Measurements from ENCODE around the gene CHORDC1. TPM values are rescaled to one million over a fixed set of nuclear protein-coding genes. Genes with fewer than 3 reads are reported as not detected.
"Not testable (repeated sequence)": the region's sequence is repeated elsewhere in the genome, so short reads cannot be mapped to it uniquely, and the experiment has no call there.

Gene CHORDC1
- total and polyA plus RNA-seq, 7 experiments from 2014 or later, result 16.6 to 77.3 (median 64.4) TPM

- H3K4me3 ChIP-seq (ENCODE audit: low read length), result no peak overlapping the region
- Mint-ChIP-seq H3K4me3 (no peak overlapping the region), H3K9me3 (peaks cover 0 to 6% (median 0%) of the 10 kb centered on the region in 11 donors), H3K27me3 (peaks cover 0 to 22% (median 9%) of the 10 kb centered on the region in 5 donors), H3K4me1 (no peaks in the 10 kb centered on the region), H3K27ac (no peak overlapping the region), H3K36me3 (no peaks in the 10 kb centered on the region)
- CTCF ChIA-PET, result no interaction called here
- H3K27ac ChIP-seq (ENCODE audit: low read depth, low read length), result no peak overlapping the region
- peaks cover 0 to 4% of the 10 kb centered on the region in 2 donors for H3K27me3 ChIP-seq (ENCODE audit: control insufficient read depth in 2 of 2, insufficient read depth in 2 of 2, low read length in 2 of 2)
- DNase-seq (no peak), ATAC-seq (no peak)
- POLR2A ChIA-PET, result no interaction called here
- H3K36me3 ChIP-seq (ENCODE audit: control insufficient read depth in 2 of 3, insufficient read depth in 3 of 3, low read length in 3 of 3), result no peaks in the 10 kb centered on the region
- H3K4me1 ChIP-seq (ENCODE audit: control insufficient read depth in 2 of 2, insufficient read depth in 2 of 2, low read length in 2 of 2), result no peaks in the 10 kb centered on the region
- H3K9me3 ChIP-seq (ENCODE audit: control insufficient read depth in 2 of 3, low read length in 3 of 3), result no peaks in the 10 kb centered on the region
- intact Hi-C loops (cut with micrococcal nuclease), result no loop called here
Measured at GRCh38 chr11:90168571-90168970, 54.3 kb downstream of the CHORDC1 start.

DNA sequence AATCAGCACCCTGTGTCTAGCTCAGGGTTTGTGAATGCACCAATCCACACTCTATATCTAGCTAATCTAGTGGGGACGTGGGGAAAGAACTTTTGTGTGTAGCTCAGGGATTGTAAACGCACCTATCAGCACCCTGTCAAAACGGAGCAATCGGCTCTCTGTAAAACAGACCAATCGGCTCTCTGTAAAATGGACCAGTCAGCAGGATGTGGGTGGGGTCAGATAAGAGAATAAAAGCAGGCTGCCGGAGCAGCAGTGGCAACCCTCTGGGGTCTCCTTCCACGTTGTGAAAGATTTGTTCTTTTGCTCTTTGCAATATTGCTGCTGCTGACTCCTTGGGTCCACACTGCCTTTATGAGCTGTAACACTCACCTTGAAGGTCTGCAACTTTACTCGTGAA is 55.1 kb downstream of the CHORDC1 start:
- H3K27me3 ChIP-seq (ENCODE audit: control insufficient read depth in 2 of 2, insufficient read depth in 2 of 2, low read length in 2 of 2); H3K36me3 ChIP-seq (ENCODE audit: control insufficient read depth in 2 of 3, insufficient read depth in 3 of 3, low read length in 3 of 3); H3K36me3 Mint-ChIP-seq; CTCF ChIA-PET; H3K9me3 ChIP-seq (ENCODE audit: control insufficient read depth in 2 of 3, low read length in 3 of 3); H3K4me1 ChIP-seq (ENCODE audit: control insufficient read depth in 2 of 2, insufficient read depth in 2 of 2, low read length in 2 of 2); H3K27ac Mint-ChIP-seq; H3K9me3 Mint-ChIP-seq; H3K4me3 Mint-ChIP-seq; H3K4me3 ChIP-seq (ENCODE audit: low read length); DNase-seq; H3K27ac ChIP-seq (ENCODE audit: low read depth, low read length); intact Hi-C loops (cut with micrococcal nuclease); ATAC-seq; POLR2A ChIA-PET; H3K4me1 Mint-ChIP-seq: not testable (repeated sequence)
- peaks cover 0 to 22% (median 9%) of the 10 kb centered on the region in 5 donors for H3K27me3 Mint-ChIP-seq

GRCh38 chr11:90166982-90167573 is 55.8 kb downstream of the CHORDC1 start:
- H3K4me3 Mint-ChIP-seq; H3K36me3 Mint-ChIP-seq; H3K27ac ChIP-seq (ENCODE audit: low read depth, low read length); POLR2A ChIA-PET; H3K36me3 ChIP-seq (ENCODE audit: control insufficient read depth in 2 of 3, insufficient read depth in 3 of 3, low read length in 3 of 3); intact Hi-C loops (cut with micrococcal nuclease); H3K4me1 ChIP-seq (ENCODE audit: control insufficient read depth in 2 of 2, insufficient read depth in 2 of 2, low read length in 2 of 2); H3K4me1 Mint-ChIP-seq; H3K9me3 ChIP-seq (ENCODE audit: control insufficient read depth in 2 of 3, low read length in 3 of 3); H3K27me3 ChIP-seq (ENCODE audit: control insufficient read depth in 2 of 2, insufficient read depth in 2 of 2, low read length in 2 of 2); H3K27ac Mint-ChIP-seq; H3K4me3 ChIP-seq (ENCODE audit: low read length); H3K9me3 Mint-ChIP-seq; CTCF ChIA-PET; ATAC-seq; DNase-seq: not testable (repeated sequence)
- H3K27me3 Mint-ChIP-seq, result peaks cover 0 to 22% (median 9%) of the 10 kb centered on the region in 5 donors

Other genes with a start within 250 kb of the CHORDC1 start
- gene TRIM49C, start 191.9 kb downstream of the CHORDC1 start, total RNA-seq, result not detected
- gene TRIM49C, start 191.9 kb downstream of the CHORDC1 start, polyA plus RNA-seq, result not detected
- gene UBTFL1, start 137.1 kb downstream of the CHORDC1 start, total RNA-seq, result not detected
- not detected for gene UBTFL1, start 137.1 kb downstream of the CHORDC1 start, polyA plus RNA-seq
- not detected for gene NAALAD2, start 88.4 kb downstream of the CHORDC1 start, total RNA-seq
- gene NAALAD2, start 88.4 kb downstream of the CHORDC1 start, polyA plus RNA-seq, result not detected